DOHH2 (cell line): ENCODE results near the gene B3GLCT.

Experiments
- H3F3A ChIP-seq: fragments of 200-600 bp; sonication (generic), shearing (Covaris generic); 2 replicates; pipeline ENCODE4 v1.6.0; 2016; ENCODE audit warnings: antibody characterized with exemption, mild to moderate bottlenecking; ENCODE audit not compliant: control insufficient read depth, insufficient read depth
- H3K27ac ChIP-seq: fragments of 200-600 bp; sonication (generic); 2 replicates; pipeline ENCODE4 v1.5.1; 2014; ENCODE audit warnings: low read depth, mild to moderate bottlenecking, low read length, moderate library complexity
- H3K27me3 ChIP-seq: fragments of 200-600 bp; sonication (generic); 2 replicates; pipeline ENCODE4 v1.6.1; 2014; ENCODE audit warnings: mild to moderate bottlenecking, low read length, mixed read lengths; ENCODE audit not compliant: control insufficient read depth
- H3K36me3 ChIP-seq: fragments of 200-600 bp; sonication (generic); 2 replicates; pipeline ENCODE4 v1.6.1; 2014; ENCODE audit warnings: mild to moderate bottlenecking, low read length, moderate library complexity, mixed read lengths; ENCODE audit not compliant: control insufficient read depth
- H3K4me1 ChIP-seq: fragments of 200-600 bp; sonication (generic); 2 replicates; pipeline ENCODE4 v1.6.1; 2014; ENCODE audit warnings: mild to moderate bottlenecking, low read length, mixed read lengths; ENCODE audit not compliant: control insufficient read depth
- H3K4me2 ChIP-seq: fragments of 200-600 bp; sonication (generic); 2 replicates; pipeline ENCODE4 v1.6.0; 2014; ENCODE audit warnings: mild to moderate bottlenecking, low read length, moderate library complexity
- H3K4me3 ChIP-seq: fragments of 200-600 bp; sonication (generic); 2 replicates; pipeline ENCODE4 v1.5.1; 2014; ENCODE audit warnings: mild to moderate bottlenecking, low read length, mixed read lengths
- H3K79me2 ChIP-seq: fragments of 200-600 bp; sonication (generic); 2 replicates; pipeline ENCODE4 v1.6.1; 2014; ENCODE audit warnings: mild to moderate bottlenecking, low read length, mixed read lengths; ENCODE audit not compliant: control insufficient read depth
- H3K9me2 ChIP-seq: fragments of 200-600 bp; sonication (generic); replicated peaks from 2 replicates; pipeline ENCODE4 v1.6.1; 2014; ENCODE audit warnings: mild to moderate bottlenecking, low read length, mixed read lengths; ENCODE audit not compliant: control insufficient read depth
- H3K9me3 ChIP-seq: fragments of 200-600 bp; sonication (generic); 2 replicates; pipeline ENCODE4 v1.6.1; 2014; ENCODE audit warnings: antibody characterized with exemption, low read length, mixed read lengths; ENCODE audit not compliant: control insufficient read depth, insufficient read depth
- H4K20me1 ChIP-seq: fragments of 200-600 bp; sonication (generic); 2 replicates; pipeline ENCODE4 v1.6.0; 2014; ENCODE audit warnings: low read depth, mild to moderate bottlenecking, antibody characterized with exemption, low read length, moderate library complexity; ENCODE audit not compliant: control insufficient read depth, insufficient read depth
- EZH2phosphoT487 ChIP-seq: fragments of 200-600 bp; sonication (generic); IDR thresholded peaks from 2 replicates; pipeline ENCODE4 v1.6.1; 2017; ENCODE audit warnings: borderline replicate concordance, mild to moderate bottlenecking, antibody characterized with exemption, low read length, moderate library complexity, mixed read lengths
- TF ChIP-seq, protein P1 (sequence below): fragments of 200-600 bp; sonication (generic); IDR thresholded peaks from one replicate; pipeline ENCODE4 v1.5.1; 2014; ENCODE audit warnings: antibody characterized with exemption, mild to moderate bottlenecking, low read depth, low read length; ENCODE audit not compliant: poor library complexity, severe bottlenecking

B3GLCT gene

DNA sequence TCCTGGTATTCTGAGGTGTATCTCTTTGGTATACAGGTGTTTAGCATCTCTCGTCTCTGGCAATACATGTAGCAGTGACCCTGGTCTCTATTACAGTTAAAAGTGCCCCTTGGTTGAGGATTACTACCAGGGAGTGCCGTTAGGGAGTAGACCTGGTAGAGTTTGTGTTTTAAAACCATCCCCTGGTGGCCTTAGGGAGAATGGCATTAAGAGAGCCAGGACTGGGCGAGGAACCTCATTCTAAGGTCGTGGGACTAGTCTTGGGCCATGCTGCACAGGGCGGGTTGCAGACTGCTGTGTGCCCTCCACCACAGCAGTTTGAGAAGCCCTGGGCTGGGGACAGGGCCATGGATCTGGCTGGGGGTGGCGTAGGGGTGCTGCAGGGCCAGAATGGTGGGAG lies 35.0 kb downstream of the B3GLCT start:
- no peak overlapping the region for H3K4me3 ChIP-seq
- peaks cover 5% of the 10 kb centered on the region; the same call in 1 of the 2 replicates for H3F3A ChIP-seq
- no peak overlapping the region for H3K27ac ChIP-seq
- H3K4me2 ChIP-seq, result no peak overlapping the region
- no peaks in the 10 kb centered on the region for H4K20me1 ChIP-seq
- H3K9me2 ChIP-seq, result no peaks in the 10 kb centered on the region
- H3K9me3 ChIP-seq, result no peaks in the 10 kb centered on the region
- no peaks in the 10 kb centered on the region for H3K36me3 ChIP-seq
- no peaks in the 10 kb centered on the region for H3K79me2 ChIP-seq
- H3K4me1 ChIP-seq, result peaks cover 35% of the 10 kb centered on the region
- no peaks in the 10 kb centered on the region for H3K27me3 ChIP-seq
- TF ChIP-seq, protein P1, sequence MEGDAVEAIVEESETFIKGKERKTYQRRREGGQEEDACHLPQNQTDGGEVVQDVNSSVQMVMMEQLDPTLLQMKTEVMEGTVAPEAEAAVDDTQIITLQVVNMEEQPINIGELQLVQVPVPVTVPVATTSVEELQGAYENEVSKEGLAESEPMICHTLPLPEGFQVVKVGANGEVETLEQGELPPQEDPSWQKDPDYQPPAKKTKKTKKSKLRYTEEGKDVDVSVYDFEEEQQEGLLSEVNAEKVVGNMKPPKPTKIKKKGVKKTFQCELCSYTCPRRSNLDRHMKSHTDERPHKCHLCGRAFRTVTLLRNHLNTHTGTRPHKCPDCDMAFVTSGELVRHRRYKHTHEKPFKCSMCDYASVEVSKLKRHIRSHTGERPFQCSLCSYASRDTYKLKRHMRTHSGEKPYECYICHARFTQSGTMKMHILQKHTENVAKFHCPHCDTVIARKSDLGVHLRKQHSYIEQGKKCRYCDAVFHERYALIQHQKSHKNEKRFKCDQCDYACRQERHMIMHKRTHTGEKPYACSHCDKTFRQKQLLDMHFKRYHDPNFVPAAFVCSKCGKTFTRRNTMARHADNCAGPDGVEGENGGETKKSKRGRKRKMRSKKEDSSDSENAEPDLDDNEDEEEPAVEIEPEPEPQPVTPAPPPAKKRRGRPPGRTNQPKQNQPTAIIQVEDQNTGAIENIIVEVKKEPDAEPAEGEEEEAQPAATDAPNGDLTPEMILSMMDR, result no peak
- no peak for TF ChIP-seq EZH2phosphoT487

DNA sequence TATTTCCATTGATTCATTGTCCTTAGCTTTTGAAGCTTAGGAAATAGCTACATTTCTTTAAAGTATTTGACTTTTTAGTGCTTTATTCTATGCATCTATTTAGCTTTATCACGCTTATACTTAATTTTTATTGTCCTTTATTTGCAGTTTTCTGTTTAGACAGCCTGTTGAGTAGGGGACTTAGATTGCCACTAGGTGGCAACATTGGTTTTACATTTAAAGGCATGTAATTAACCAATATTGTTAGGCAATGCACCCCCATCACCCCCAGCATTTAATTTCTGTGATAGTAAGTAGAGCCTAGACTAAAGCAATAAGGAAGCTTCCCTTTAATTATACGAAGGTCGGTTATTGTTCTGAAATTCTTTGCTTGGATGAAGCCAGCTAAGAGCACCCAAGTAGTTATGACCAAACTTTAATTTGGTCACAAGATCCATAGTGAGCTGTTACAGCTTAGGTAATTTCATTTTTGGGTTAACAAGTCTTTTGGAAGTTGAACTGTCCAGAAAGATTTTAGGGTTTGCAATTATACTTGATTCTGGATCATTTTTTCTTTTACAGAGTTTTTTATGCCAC lies 36.5 kb downstream of the B3GLCT start:
- TF ChIP-seq EZH2phosphoT487, result no peak
- TF ChIP-seq, protein P1, result peak; percentile 86
- Histone ChIP-seq H3K27me3 (no peaks in the 10 kb centered on the region), H3K4me1 (peaks cover 47% of the 10 kb centered on the region), H3K9me3 (no peaks in the 10 kb centered on the region), H3K9me2 (no peaks in the 10 kb centered on the region), H3F3A (peaks cover 5% of the 10 kb centered on the region; the same call in 1 of the 2 replicates), H3K36me3 (no peaks in the 10 kb centered on the region), H3K4me3 (no peak overlapping the region), H4K20me1 (no peaks in the 10 kb centered on the region), H3K79me2 (no peaks in the 10 kb centered on the region), H3K4me2 (peak overlapping the region; percentile 28; the same call in 1 of the 2 replicates), H3K27ac (no peak overlapping the region)

DNA sequence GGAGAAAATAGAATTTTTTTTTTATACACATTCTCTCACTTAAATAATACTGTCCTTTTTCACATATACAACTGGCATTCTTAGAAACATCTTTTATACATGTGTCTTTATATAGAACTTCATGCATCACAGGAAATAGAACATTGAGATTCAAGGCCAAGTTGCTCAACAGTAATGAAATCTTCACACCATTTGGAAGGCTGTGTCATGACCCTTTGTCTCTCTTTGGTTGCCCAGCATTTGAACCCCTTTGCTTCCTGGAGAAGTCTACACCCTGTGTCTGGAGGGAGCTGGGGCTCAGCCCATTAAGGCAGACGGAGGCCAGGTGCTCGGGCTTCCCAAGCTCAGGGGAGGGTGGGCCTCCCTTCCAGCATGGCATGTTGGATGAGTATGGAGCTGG lies 41.1 kb downstream of the B3GLCT start:
- Histone ChIP-seq H3K27me3 (no peaks in the 10 kb centered on the region), H3F3A (peaks cover 5% of the 10 kb centered on the region; the same call in 1 of the 2 replicates), H3K4me3 (no peak overlapping the region), H3K4me1 (peaks cover 47% of the 10 kb centered on the region), H3K36me3 (no peaks in the 10 kb centered on the region), H3K9me2 (no peaks in the 10 kb centered on the region), H3K27ac (no peak overlapping the region), H3K9me3 (no peaks in the 10 kb centered on the region), H4K20me1 (no peaks in the 10 kb centered on the region), H3K79me2 (no peaks in the 10 kb centered on the region), H3K4me2 (no peak overlapping the region)
- TF ChIP-seq EZH2phosphoT487, result no peak
- TF ChIP-seq, protein P1, result no peak
